Fibroblast of lung (primary cell): ENCODE measurements around the gene MATN1. TPM values are rescaled to one million over a fixed set of nuclear protein-coding genes. Genes with fewer than 3 reads are reported as not detected.

Experiments used
- DNase-seq, 2 donors: peaks; one replicate each; pipeline versions ENCODE4 v3.0.0 to v3.0.0-alpha.2; 2010; ENCODE audit warnings: low read depth in 2 of 2
- H2AFZ ChIP-seq: 2 replicates; pipeline ENCODE4 v1.5.1; 2012; ENCODE audit warnings: low read length, control low read depth, inconsistent platforms
- H3K27ac ChIP-seq: 2 replicates; pipeline ENCODE4 v1.5.1; 2011; ENCODE audit warnings: low read length, control low read depth; ENCODE audit not compliant: insufficient read depth
- H3K27me3 ChIP-seq: 2 replicates; pipeline ENCODE4 v1.5.1; 2011; ENCODE audit warnings: mild to moderate bottlenecking, low read length; ENCODE audit not compliant: control insufficient read depth, insufficient read depth
- H3K36me3 ChIP-seq: 2 replicates; pipeline ENCODE4 v1.5.1; 2011; ENCODE audit warnings: low read length; ENCODE audit not compliant: control insufficient read depth, insufficient read depth
- H3K4me1 ChIP-seq: 2 replicates; pipeline ENCODE4 v1.5.1; 2011; ENCODE audit warnings: low read length; ENCODE audit not compliant: control insufficient read depth, insufficient read depth; ENCODE audit errors: extremely low read depth
- H3K4me2 ChIP-seq: 2 replicates; pipeline ENCODE4 v1.5.1; 2011; ENCODE audit warnings: low read length, control low read depth; ENCODE audit not compliant: insufficient read depth; ENCODE audit errors: extremely low read depth
- H3K4me3 ChIP-seq, 4 experiments: fragments of 200-600 bp in 1 of 4; sonication (generic) in 1 of 4; replicated peaks in 1 of 4; 2 replicates each; pipeline ENCODE4 v1.5.1; 2011 to 2016; ENCODE audit warnings: low read length in 4 of 4, low read depth in 3 of 4, mild to moderate bottlenecking in 3 of 4, control low read depth in 2 of 4, inconsistent platforms in 1 of 4, mixed read lengths in 1 of 4; ENCODE audit not compliant: insufficient read depth in 1 of 4; ENCODE audit errors: control extremely low read depth in 1 of 4
- H3K79me2 ChIP-seq: 2 replicates; pipeline ENCODE4 v1.5.1; 2012; ENCODE audit warnings: mild to moderate bottlenecking, low read length, inconsistent platforms; ENCODE audit not compliant: control insufficient read depth, insufficient read depth
- H3K9ac ChIP-seq: 2 replicates; pipeline ENCODE4 v1.5.1; 2011; ENCODE audit warnings: mild to moderate bottlenecking, low read length, control low read depth; ENCODE audit not compliant: insufficient read depth
- H3K9me3 ChIP-seq: 2 replicates; pipeline ENCODE4 v1.5.1; 2012; ENCODE audit warnings: low read depth, low read length; ENCODE audit not compliant: control insufficient read depth, insufficient read depth
- H4K20me1 ChIP-seq: 2 replicates; pipeline ENCODE4 v1.5.1; 2011; ENCODE audit warnings: low read length; ENCODE audit not compliant: control insufficient read depth, insufficient read depth; ENCODE audit errors: extremely low read depth
- CTCF ChIP-seq, 2 donors: IDR thresholded peaks in 1 of 2; conservative IDR thresholded peaks in 1 of 2; 1 replicate in 1 of 2; 2 replicates in 1 of 2; pipeline ENCODE4 v1.5.1; 2011 to 2012; ENCODE audit warnings: low read length in 2 of 2, control low read depth in 1 of 2, inconsistent platforms in 1 of 2, low read depth in 1 of 2, mild to moderate bottlenecking in 1 of 2
- EZH2 ChIP-seq: IDR thresholded peaks from 2 replicates; pipeline ENCODE4 v1.5.1; 2012; ENCODE audit warnings: low read length, control low read depth, mild to moderate bottlenecking; ENCODE audit errors: missing control alignments
- polyA plus RNA-seq, 2 donors: library from polyadenylated mRNA; depleted of rRNA in 1 of 2; stranded (reverse) in 1 of 2; unstranded in 1 of 2; fragments of >200 nt; gene quantifications; 2 replicates each; pipeline ENCODE4 v1.2.1, GENCODE V29; 2011 to 2012; ENCODE audit warnings: missing spikeins in 1 of 2
- total RNA-seq: library from RNA; depleted of rRNA; stranded (reverse); fragments of >200 nt; gene quantifications from 2 replicates; pipeline ENCODE4 v1.2.1, GENCODE V29; 2014

The MATN1 gene
- total and polyA plus RNA-seq, 2 donors (not counting 1 experiment from before 2014, with no cell fraction given), result not detected

GRCh38 chr1:30737357-30738039 is 14.1 kb upstream of the MATN1 start:
- peaks cover 5% of the 10 kb centered on the region for H3K27me3 ChIP-seq
- no peaks in the 10 kb centered on the region for H3K79me2 ChIP-seq
- no peak overlapping the region for H3K9ac ChIP-seq
- H3K4me3 ChIP-seq, result no peak overlapping the region
- no peak overlapping the region for H3K4me2 ChIP-seq
- TF ChIP-seq EZH2, result no peak
- no peak for TF ChIP-seq CTCF (conservative IDR thresholded peaks at IDR 0.05 in 1 of 2, IDR thresholded peaks at IDR 0.05 in 1 of 2; ENCODE audit: low read depth in 1 of 2, low read length in 2 of 2)
- DNase-seq, result no peak
- no peaks in the 10 kb centered on the region for H3K36me3 ChIP-seq
- H3K27ac ChIP-seq, result no peak overlapping the region
- no peaks in the 10 kb centered on the region for H3K4me1 ChIP-seq
- no peak overlapping the region for H2AFZ ChIP-seq
- no peaks in the 10 kb centered on the region for H4K20me1 ChIP-seq
- H3K9me3 ChIP-seq, result no peaks in the 10 kb centered on the region

GRCh38 chr1:30735668-30736498 is 12.5 kb upstream of the MATN1 start:
- no peak for TF ChIP-seq CTCF (conservative IDR thresholded peaks at IDR 0.05 in 1 of 2, IDR thresholded peaks at IDR 0.05 in 1 of 2; ENCODE audit: low read depth in 1 of 2, low read length in 2 of 2)
- TF ChIP-seq EZH2, result no peak
- Histone ChIP-seq H3K27me3 (peaks cover 5% of the 10 kb centered on the region), H3K4me3 (no peak overlapping the region), H3K4me2 (no peak overlapping the region), H3K36me3 (no peaks in the 10 kb centered on the region), H4K20me1 (no peaks in the 10 kb centered on the region), H3K79me2 (no peaks in the 10 kb centered on the region), H3K9me3 (no peaks in the 10 kb centered on the region), H2AFZ (no peak overlapping the region), H3K4me1 (no peaks in the 10 kb centered on the region), H3K9ac (no peak overlapping the region), H3K27ac (no peak overlapping the region)
- DNase-seq, result peak in 1 of 2 donors; percentile 54

DNA sequence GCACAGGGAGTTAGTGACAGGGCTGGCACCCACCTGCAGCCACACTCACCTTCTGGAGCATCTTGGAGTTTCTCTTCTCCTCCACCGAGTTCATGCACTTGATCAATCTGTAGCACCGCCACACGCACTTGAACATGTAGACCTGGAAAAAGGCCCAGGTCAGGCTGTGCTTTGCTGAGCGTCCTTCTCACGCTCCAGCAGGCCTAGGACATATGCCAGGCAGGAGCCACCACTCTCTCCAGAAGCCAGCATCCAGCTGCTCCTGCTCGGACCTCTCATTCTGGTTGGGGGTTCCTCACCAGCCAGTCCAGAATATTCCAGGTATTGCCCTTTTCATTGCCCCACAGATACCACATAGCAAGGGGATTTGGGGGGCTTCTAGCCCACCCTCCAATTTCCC is 11.7 kb upstream of the MATN1 start:
- no peaks in the 10 kb centered on the region for H3K79me2 ChIP-seq

More for the DNA sequence above, 11.7 kb upstream of the MATN1 start:
- Histone ChIP-seq H3K27me3 (peaks cover 9% of the 10 kb centered on the region), H3K9me3 (no peaks in the 10 kb centered on the region), H4K20me1 (no peaks in the 10 kb centered on the region), H2AFZ (no peak overlapping the region), H3K4me1 (no peaks in the 10 kb centered on the region), H3K9ac (no peak overlapping the region), H3K4me2 (no peak overlapping the region), H3K4me3 (no peak overlapping the region), H3K36me3 (no peaks in the 10 kb centered on the region), H3K27ac (no peak overlapping the region)
- no peak for TF ChIP-seq CTCF (conservative IDR thresholded peaks at IDR 0.05 in 1 of 2, IDR thresholded peaks at IDR 0.05 in 1 of 2; ENCODE audit: low read depth in 1 of 2, low read length in 2 of 2)
- TF ChIP-seq EZH2, result no peak
- DNase-seq, result no peak
